RPMI8226 (cell line): Measurements from ENCODE around the gene LPGAT1.
"Not testable (repeated sequence)": the region's sequence is repeated elsewhere in the genome, so short reads cannot be mapped to it uniquely, and the experiment has no call there.

Experiments
- DNase-seq: peaks from one replicate; pipeline ENCODE4 v3.0.0-alpha.2; 2015

LPGAT1 gene

GRCh38 chr1:211732293-211732980 is 98.1 kb downstream of the LPGAT1 start:
- peak; percentile 64 for DNase-seq

- peak; percentile 28 for DNase-seq
Measured at GRCh38 chr1:211731456-211732292, 98.9 kb downstream of the LPGAT1 start.

GRCh38 chr1:211730347-211730746 is 100.2 kb downstream of the LPGAT1 start:
- DNase-seq, result no peak

- no peak for DNase-seq
Measured at GRCh38 chr1:211729238-211729637, 101.3 kb downstream of the LPGAT1 start.

GRCh38 chr1:211726467-211726995 is 104.0 kb downstream of the LPGAT1 start:
- DNase-seq, result no peak

GRCh38 chr1:211724687-211725196 is 105.8 kb downstream of the LPGAT1 start:
- DNase-seq, result no peak

GRCh38 chr1:211723273-211723672 is 107.3 kb downstream of the LPGAT1 start:
- DNase-seq, result no peak

- DNase-seq, result no peak
Measured at GRCh38 chr1:211722277-211723175, 108.0 kb downstream of the LPGAT1 start.

GRCh38 chr1:211716555-211716954 is 114.0 kb downstream of the LPGAT1 start:
- DNase-seq, result not testable (repeated sequence)

GRCh38 chr1:211715971-211716370 is 114.6 kb downstream of the LPGAT1 start:
- no peak for DNase-seq

GRCh38 chr1:211714154-211714553 is 116.4 kb downstream of the LPGAT1 start:
- no peak for DNase-seq

- no peak for DNase-seq
Measured at GRCh38 chr1:211713231-211713630, 117.3 kb downstream of the LPGAT1 start.

- peak; percentile 77 for DNase-seq
Measured at GRCh38 chr1:211711315-211711705, 119.3 kb downstream of the LPGAT1 start.

GRCh38 chr1:211710566-211711314 is 119.8 kb downstream of the LPGAT1 start:
- no peak for DNase-seq

GRCh38 chr1:211708926-211709325 is 121.6 kb downstream of the LPGAT1 start:
- no peak for DNase-seq

GRCh38 chr1:211708006-211708405 is 122.6 kb downstream of the LPGAT1 start:
- no peak for DNase-seq

- peak; percentile 45 for DNase-seq
Measured at GRCh38 chr1:211705467-211706091, 125.0 kb downstream of the LPGAT1 start.

GRCh38 chr1:211704543-211704942 is 126.0 kb downstream of the LPGAT1 start:
- no peak for DNase-seq

- peak; percentile 88 for DNase-seq
Measured at GRCh38 chr1:211703812-211704537, 126.6 kb downstream of the LPGAT1 start.

GRCh38 chr1:211701733-211702132 is 128.8 kb downstream of the LPGAT1 start:
- DNase-seq, result no peak

- DNase-seq, result no peak
Measured at GRCh38 chr1:211699059-211699458, 131.5 kb downstream of the LPGAT1 start.
